ENCODE results near the gene EVA1A.
A peak's percentile ranks its signal among the peaks of the same experiment; 100 is the strongest.
"Not testable (repeated sequence)": the region's sequence is repeated elsewhere in the genome, so short reads cannot be mapped to it uniquely, and the experiment has no call there.

The EVA1A gene

GRCh38 chr2:75489721-75490120 is 71.0 kb downstream of the EVA1A start:
- H3K27ac ChIP-seq = no peak overlapping the region
- no peak overlapping the region for H3K4me2 ChIP-seq
- H3K27me3 ChIP-seq = no peaks in the 10 kb centered on the region
- peaks cover 0 to 12% (median 9%) of the 10 kb centered on the region in 11 experiments; a peak in 13 of 22 replicates for H3K9me3 ChIP-seq (replicated peaks in 1 of 11)
- H3K9ac ChIP-seq = no peak overlapping the region
- H3K4me3 ChIP-seq = no peak overlapping the region
- H3K4me1 ChIP-seq = no peaks in the 10 kb centered on the region
- TF ChIP-seq Cebpa-rat (IDR thresholded peaks at IDR 0.05) = no peak
- no peaks in the 10 kb centered on the region for H3K36me3 ChIP-seq
- H4K20me1 ChIP-seq = no peaks in the 10 kb centered on the region

GRCh38 chr2:75488157-75488556 is 72.6 kb downstream of the EVA1A start:
- Histone ChIP-seq H3K9me3 (replicated peaks in 1 of 11) (peaks cover 0 to 12% (median 9%) of the 10 kb centered on the region in 11 experiments; a peak in 14 of 22 replicates), H3K4me3 (no peak overlapping the region), H3K27me3 (no peaks in the 10 kb centered on the region), H3K4me2 (no peak overlapping the region), H3K9ac (no peak overlapping the region), H4K20me1 (no peaks in the 10 kb centered on the region), H3K36me3 (no peaks in the 10 kb centered on the region), H3K27ac (no peak overlapping the region), H3K4me1 (peaks cover 0 to 2% (median 0%) of the 10 kb centered on the region in 10 experiments; a peak in 4 of 20 replicates)
- no peak for TF ChIP-seq Cebpa-rat (IDR thresholded peaks at IDR 0.05)

- Histone ChIP-seq H3K4me1 (peaks cover 0 to 16% (median 5%) of the 10 kb centered on the region in 10 experiments; a peak in 9 of 20 replicates), H3K9me3 (replicated peaks in 1 of 11) (peaks cover 0 to 12% (median 9%) of the 10 kb centered on the region in 11 experiments; a peak in 14 of 22 replicates)
- H3K27me3 ChIP-seq, H4K20me1 ChIP-seq, H3K36me3 ChIP-seq, H3K4me3 ChIP-seq, H3K4me2 ChIP-seq, H3K27ac ChIP-seq, H3K9ac ChIP-seq: not testable (repeated sequence)
Observed at GRCh38 chr2:75486735-75487134, 74.0 kb downstream of the EVA1A start.

GRCh38 chr2:75484840-75485239 is 75.9 kb downstream of the EVA1A start:
- Histone ChIP-seq H3K4me2 (no peak overlapping the region), H3K36me3 (no peaks in the 10 kb centered on the region), H3K9ac (no peak overlapping the region), H3K27ac (no peak overlapping the region), H3K9me3 (replicated peaks in 1 of 11) (peaks cover 0 to 12% (median 9%) of the 10 kb centered on the region in 11 experiments; a peak in 14 of 22 replicates), H3K27me3 (no peaks in the 10 kb centered on the region), H3K4me1 (peaks cover 0 to 30% (median 12%) of the 10 kb centered on the region in 10 experiments; a peak in 11 of 20 replicates), H4K20me1 (no peaks in the 10 kb centered on the region), H3K4me3 (no peak overlapping the region)
- TF ChIP-seq Cebpa-rat (IDR thresholded peaks at IDR 0.05) = no peak

GRCh38 chr2:75483878-75484277 is 76.9 kb downstream of the EVA1A start:
- Histone ChIP-seq H3K4me1 (peaks cover 0 to 36% (median 12%) of the 10 kb centered on the region in 10 experiments; a peak in 11 of 20 replicates), H3K36me3 (no peaks in the 10 kb centered on the region), H4K20me1 (no peaks in the 10 kb centered on the region), H3K9me3 (replicated peaks in 1 of 11) (peaks cover under 1 to 15% (median 10%) of the 10 kb centered on the region in 11 experiments; a peak in 16 of 22 replicates), H3K4me3 (no peak overlapping the region), H3K27ac (no peak overlapping the region), H3K27me3 (no peaks in the 10 kb centered on the region), H3K9ac (no peak overlapping the region), H3K4me2 (no peak overlapping the region; a peak in 2 of 22 replicates)
- TF ChIP-seq Cebpa-rat (IDR thresholded peaks at IDR 0.05) = no peak

GRCh38 chr2:75482398-75482797 is 78.3 kb downstream of the EVA1A start:
- no peak for TF ChIP-seq Cebpa-rat (IDR thresholded peaks at IDR 0.05)
- no peak overlapping the region for H3K4me3 ChIP-seq
- peak overlapping the region in 5 of 11 experiments; percentile 25 to 69 (median 50); a peak in 7 of 22 replicates for H3K4me2 ChIP-seq

GRCh38 chr2:75480971-75481836 is 79.5 kb downstream of the EVA1A start:
- no peaks in the 10 kb centered on the region for H4K20me1 ChIP-seq
- H3K27ac ChIP-seq = peak overlapping the region in 4 of 11 experiments; percentile 21 to 61 (median 34); a peak in 3 of 22 replicates
- peaks cover 0 to 56% (median 25%) of the 10 kb centered on the region in 10 experiments; a peak in 16 of 20 replicates for H3K4me1 ChIP-seq
- no peaks in the 10 kb centered on the region for H3K27me3 ChIP-seq
- H3K36me3 ChIP-seq = no peaks in the 10 kb centered on the region
- no peak for TF ChIP-seq Cebpa-rat (IDR thresholded peaks at IDR 0.05)
- H3K9me3 ChIP-seq (replicated peaks in 1 of 11) = peaks cover 13 to 30% (median 15%) of the 10 kb centered on the region in 11 experiments; a peak in 18 of 22 replicates
- H3K4me2 ChIP-seq = peak overlapping the region in 10 of 11 experiments; percentile 2 to 69 (median 30); a peak in 13 of 22 replicates
- H3K9ac ChIP-seq = no peak overlapping the region
- no peak overlapping the region for H3K4me3 ChIP-seq

More at GRCh38 chr2:75482398-75482797, 78.3 kb downstream of the EVA1A start:
- no peaks in the 10 kb centered on the region for H3K36me3 ChIP-seq
- no peaks in the 10 kb centered on the region for H4K20me1 ChIP-seq
- H3K27ac ChIP-seq = no peak overlapping the region
- H3K9ac ChIP-seq = no peak overlapping the region
- peaks cover 15 to 30% (median 24%) of the 10 kb centered on the region in 11 experiments; a peak in 20 of 22 replicates for H3K9me3 ChIP-seq (replicated peaks in 1 of 11)
- no peaks in the 10 kb centered on the region for H3K27me3 ChIP-seq
- peaks cover 0 to 44% (median 14%) of the 10 kb centered on the region in 10 experiments; a peak in 11 of 20 replicates for H3K4me1 ChIP-seq

GRCh38 chr2:75477696-75478095 is 83.0 kb downstream of the EVA1A start:
- H3K9me3 ChIP-seq (replicated peaks in 1 of 11) = peaks cover 13 to 25% (median 15%) of the 10 kb centered on the region in 11 experiments; a peak in 18 of 22 replicates
- peak overlapping the region in 5 of 11 experiments; percentile 59 to 77 (median 64); a peak in 8 of 22 replicates for H3K4me2 ChIP-seq
- not testable (repeated sequence) for H4K20me1 ChIP-seq, H3K27ac ChIP-seq, H3K27me3 ChIP-seq, H3K4me3 ChIP-seq, H3K9ac ChIP-seq, H3K36me3 ChIP-seq
- peaks cover 0 to 72% (median 38%) of the 10 kb centered on the region in 10 experiments; a peak in 16 of 20 replicates for H3K4me1 ChIP-seq

- Histone ChIP-seq H3K9ac (no peak overlapping the region; a peak in 1 of 22 replicates), H3K36me3 (no peaks in the 10 kb centered on the region), H3K4me3 (no peak overlapping the region), H3K4me1 (peaks cover 0 to 63% (median 34%) of the 10 kb centered on the region in 10 experiments; a peak in 16 of 20 replicates), H3K27me3 (no peaks in the 10 kb centered on the region), H3K27ac (peak overlapping the region in 4 of 11 experiments; percentile 4 to 46 (median 29); a peak in 4 of 22 replicates), H4K20me1 (no peaks in the 10 kb centered on the region), H3K4me2 (peak overlapping the region in 8 of 11 experiments; percentile 31 to 77 (median 60); a peak in 16 of 22 replicates), H3K9me3 (replicated peaks in 1 of 11) (peaks cover 13 to 25% (median 15%) of the 10 kb centered on the region in 11 experiments; a peak in 18 of 22 replicates)
- TF ChIP-seq Cebpa-rat (IDR thresholded peaks at IDR 0.05) = no peak
Observed at GRCh38 chr2:75476761-75477160, 84.0 kb downstream of the EVA1A start.

Data from BLaER1 treated with 17β-estradiol and CSF1 and Interleukin-3, amounts not matched to agents 10 nM and 100 nM (cell line).